ENCODE results near the gene FUZ.

The FUZ gene

DNA sequence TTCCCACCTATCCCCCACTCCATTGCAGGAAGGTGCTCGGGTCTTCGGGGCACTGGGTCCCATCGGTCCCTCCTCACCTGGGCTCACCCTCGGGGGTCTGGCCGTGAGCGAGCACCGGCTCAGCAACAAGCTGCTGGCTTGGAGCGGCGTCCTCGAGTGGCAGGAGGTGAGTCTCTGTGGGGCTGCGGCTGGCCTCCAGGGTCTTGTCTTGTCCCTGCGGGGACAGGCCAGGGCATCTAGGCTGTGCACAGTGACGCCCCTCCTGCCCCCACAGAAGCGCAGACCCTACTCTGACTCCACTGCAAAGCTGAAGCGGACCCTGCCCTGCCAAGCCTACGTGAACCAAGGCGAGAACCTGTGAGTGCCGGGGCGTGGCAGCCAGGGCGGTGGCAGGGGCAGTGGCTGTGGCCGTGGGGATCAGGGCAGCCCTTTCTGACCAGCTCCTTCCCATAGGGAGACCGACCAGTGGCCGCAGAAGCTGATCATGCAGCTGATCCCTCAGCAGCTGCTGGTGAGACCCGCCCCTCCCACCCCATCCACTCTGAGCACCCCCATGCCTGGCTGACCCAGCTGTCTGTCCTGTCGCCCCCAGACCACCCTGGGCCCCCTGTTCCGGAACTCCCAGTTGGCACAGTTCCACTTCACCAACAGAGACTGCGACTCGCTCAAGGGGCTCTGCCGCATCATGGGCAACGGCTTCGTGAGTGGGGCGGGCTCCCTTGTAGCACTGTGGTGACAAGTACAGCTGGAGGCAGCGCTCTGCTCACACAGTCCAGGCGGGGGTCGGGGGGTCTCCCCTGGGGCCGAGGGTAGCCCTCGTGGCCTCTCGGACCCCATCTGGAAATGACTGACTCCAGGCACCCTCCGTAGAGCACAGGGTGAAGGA lies 41.5 kb upstream of the FUZ start:
- no peak overlapping the region for H3K27ac Mint-ChIP-seq
- H3K36me3 Mint-ChIP-seq: no peaks in the 10 kb centered on the region
- H3K27me3 Mint-ChIP-seq: no peaks in the 10 kb centered on the region
- H3K4me3 Mint-ChIP-seq: no peak overlapping the region
- peaks cover 21% of the 10 kb centered on the region for H3K4me1 Mint-ChIP-seq (ENCODE audit: low read depth)
- peaks cover 4% of the 10 kb centered on the region for H3K9me3 Mint-ChIP-seq (ENCODE audit: low read depth)

DNA sequence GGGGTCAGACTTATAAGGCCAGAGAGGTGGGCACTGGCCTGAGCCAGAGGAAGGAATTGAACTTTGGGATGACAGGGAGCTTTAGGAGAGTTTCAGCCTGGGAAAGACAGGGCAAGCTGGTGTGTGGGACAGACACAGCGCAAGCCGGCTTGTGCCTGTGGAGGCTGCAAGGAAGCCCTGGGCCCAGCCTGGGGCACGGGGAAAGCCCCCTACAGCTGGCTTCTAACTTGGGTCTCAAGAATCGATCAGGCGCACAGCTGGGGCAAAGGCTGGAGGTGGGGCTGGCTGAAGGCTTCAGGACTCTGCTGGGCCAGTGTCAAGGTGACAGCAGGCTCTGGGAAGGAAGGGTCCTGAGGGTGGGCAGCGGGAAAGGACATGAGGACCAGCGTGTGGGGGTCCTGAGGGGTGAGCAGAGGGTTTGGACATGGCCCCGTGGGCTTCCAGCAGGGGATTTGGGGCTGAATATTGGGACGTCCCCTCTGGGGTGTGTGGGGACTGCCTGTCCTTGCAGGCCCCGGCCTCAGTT lies 40.8 kb upstream of the FUZ start:
- no peaks in the 10 kb centered on the region for H3K27me3 Mint-ChIP-seq
- no peaks in the 10 kb centered on the region for H3K36me3 Mint-ChIP-seq
- H3K4me3 Mint-ChIP-seq: no peak overlapping the region
- peak overlapping the region; percentile 50 for H3K27ac Mint-ChIP-seq
- H3K9me3 Mint-ChIP-seq (ENCODE audit: low read depth): peaks cover 6% of the 10 kb centered on the region
- peaks cover 25% of the 10 kb centered on the region for H3K4me1 Mint-ChIP-seq (ENCODE audit: low read depth)

DNA sequence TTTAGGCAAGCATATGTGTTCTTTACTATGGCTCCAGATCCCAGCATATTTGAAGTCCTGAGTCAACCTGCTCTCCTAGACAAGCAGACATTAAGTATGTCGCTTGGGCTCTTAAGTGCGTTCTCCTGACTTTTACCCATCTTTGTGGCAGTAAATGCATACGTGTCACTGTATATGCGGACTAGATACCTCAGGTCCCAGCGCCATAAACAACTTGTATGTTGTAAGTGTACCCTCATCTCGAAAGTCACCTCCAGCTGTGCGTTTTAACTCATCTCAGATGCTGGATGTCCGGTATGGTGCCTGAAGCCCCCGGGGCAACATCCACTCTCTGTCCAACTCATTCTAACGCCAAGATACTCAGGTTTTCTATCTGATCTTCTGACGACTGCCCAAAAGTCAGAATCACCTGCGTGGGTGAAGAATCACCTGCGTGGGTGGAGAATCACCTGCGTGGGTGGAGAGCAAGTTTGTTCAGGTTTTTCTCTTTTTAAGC lies 39.6 kb upstream of the FUZ start:
- H3K9me3 Mint-ChIP-seq (ENCODE audit: low read depth): peaks cover 6% of the 10 kb centered on the region
- H3K27ac Mint-ChIP-seq: peak overlapping the region; percentile 81
- no peaks in the 10 kb centered on the region for H3K27me3 Mint-ChIP-seq
- no peaks in the 10 kb centered on the region for H3K36me3 Mint-ChIP-seq
- peaks cover 35% of the 10 kb centered on the region for H3K4me1 Mint-ChIP-seq (ENCODE audit: low read depth)
- peak overlapping the region; percentile 89 for H3K4me3 Mint-ChIP-seq

DNA sequence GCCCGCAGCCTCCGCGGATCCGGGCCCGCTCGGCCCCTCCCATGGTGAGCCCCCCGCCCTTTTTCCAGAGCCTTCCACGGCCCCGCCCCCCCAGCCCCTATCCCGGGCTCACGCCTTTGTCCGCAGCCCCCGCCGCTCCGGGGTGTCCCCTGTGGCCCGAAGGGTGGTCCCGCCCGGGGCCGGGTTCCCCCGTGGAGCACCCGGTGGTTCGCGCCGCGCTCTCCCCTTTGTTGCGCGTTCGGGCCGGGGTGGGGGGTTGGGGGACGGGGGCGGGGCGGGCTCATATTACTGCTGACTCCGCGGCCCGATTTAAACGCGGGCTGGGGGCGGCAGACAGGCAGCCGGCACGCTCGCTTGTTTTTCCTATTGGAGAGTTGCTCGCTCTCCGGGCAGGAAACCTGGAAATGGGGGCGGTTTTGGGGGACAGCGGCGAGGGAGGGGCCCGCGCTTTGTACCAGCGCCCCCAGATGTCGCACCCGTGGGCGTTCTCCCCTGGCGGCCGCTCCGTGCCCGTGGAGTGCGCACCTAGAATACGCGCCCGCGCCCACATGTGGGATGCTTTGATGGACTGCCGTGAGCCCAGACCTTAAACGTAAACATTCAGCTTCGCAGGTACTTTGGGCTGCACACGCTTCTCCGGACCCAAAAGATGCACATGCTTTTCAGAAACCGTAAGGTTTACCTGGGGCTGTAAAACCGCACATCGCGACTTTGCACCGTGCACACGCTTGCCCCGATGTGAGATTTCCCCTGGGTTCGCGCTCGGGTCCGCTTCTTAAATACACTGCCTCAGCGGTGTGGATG lies 38.6 kb upstream of the FUZ start:
- Mint-ChIP-seq H3K27ac (peak overlapping the region; percentile 81), H3K4me1 (ENCODE audit: low read depth) (peaks cover 35% of the 10 kb centered on the region), H3K4me3 (peak overlapping the region; percentile 89), H3K27me3 (no peaks in the 10 kb centered on the region), H3K36me3 (no peaks in the 10 kb centered on the region), H3K9me3 (ENCODE audit: low read depth) (peaks cover 6% of the 10 kb centered on the region)

DNA sequence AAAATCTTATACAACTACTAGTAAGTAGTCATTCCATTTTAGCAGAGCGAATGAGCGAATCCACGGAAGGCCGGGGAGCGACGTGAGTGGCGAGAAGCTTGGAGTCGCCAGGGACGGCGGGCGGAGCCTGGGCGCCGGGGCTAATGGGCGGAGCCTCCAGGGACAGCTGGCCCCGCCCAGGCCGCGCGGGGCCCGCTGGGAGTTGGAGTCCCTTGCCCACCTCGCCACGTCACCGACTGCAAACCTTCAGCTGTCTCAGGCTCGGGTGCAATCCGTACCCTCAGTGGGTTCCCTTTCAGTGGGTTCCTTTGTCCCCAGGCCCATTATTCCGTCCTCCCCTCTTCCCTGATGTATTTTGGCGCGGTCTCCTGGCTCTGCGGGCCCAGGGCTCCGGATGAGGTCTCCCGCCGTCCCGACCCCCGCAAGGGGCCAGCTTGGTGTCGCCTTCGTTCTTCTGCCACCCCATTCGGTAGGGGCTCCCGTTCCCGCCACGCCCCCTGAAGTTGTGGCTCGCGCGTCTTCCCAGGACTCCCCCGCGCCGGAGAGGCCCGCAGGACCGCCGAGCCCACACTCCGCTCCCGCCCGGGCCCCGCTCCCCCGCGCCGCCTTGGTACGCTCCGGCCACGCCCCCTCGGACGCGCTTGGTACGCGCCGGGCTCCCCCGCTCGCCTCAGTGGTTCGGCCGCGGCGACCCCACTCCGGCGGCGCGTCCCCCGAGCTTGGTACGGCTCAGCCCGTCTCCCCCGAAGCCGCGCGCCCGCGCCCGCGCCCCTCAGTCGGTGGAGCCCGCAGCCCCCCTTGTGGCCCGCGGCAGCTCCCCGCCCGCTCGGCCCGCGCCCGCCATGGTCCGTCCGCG lies 37.6 kb upstream of the FUZ start, which contains the start of gene PTOV1:
PTOV1 (plus strand) TSS at position 673 of the 856 bp plus-strand sequence.
- H3K27me3 Mint-ChIP-seq: no peaks in the 10 kb centered on the region
- H3K9me3 Mint-ChIP-seq (ENCODE audit: low read depth): peaks cover 6% of the 10 kb centered on the region
- peaks cover 35% of the 10 kb centered on the region for H3K4me1 Mint-ChIP-seq (ENCODE audit: low read depth)
- peak within 1 kb of the TSS; percentile 92 for H3K27ac Mint-ChIP-seq
- H3K4me3 Mint-ChIP-seq: peak within 1 kb of the TSS; percentile 89
- H3K36me3 Mint-ChIP-seq: no peaks in the 10 kb centered on the region

- Mint-ChIP-seq H3K4me3 (peak overlapping the region; percentile 89), H3K36me3 (no peaks in the 10 kb centered on the region)
Observed at GRCh38 chr19:49850221-49850486, 37.1 kb upstream of the FUZ start.

GRCh38 chr19:49849433-49850220 lies 36.5 kb upstream of the FUZ start:
- peaks cover 6% of the 10 kb centered on the region for H3K9me3 Mint-ChIP-seq (ENCODE audit: low read depth)
- H3K27me3 Mint-ChIP-seq: no peaks in the 10 kb centered on the region
- no peaks in the 10 kb centered on the region for H3K36me3 Mint-ChIP-seq
- peaks cover 35% of the 10 kb centered on the region for H3K4me1 Mint-ChIP-seq (ENCODE audit: low read depth)
- H3K27ac Mint-ChIP-seq: peak overlapping the region; percentile 24
- peak overlapping the region; percentile 89 for H3K4me3 Mint-ChIP-seq

More at GRCh38 chr19:49850221-49850486, 37.1 kb upstream of the FUZ start:
- Mint-ChIP-seq H3K4me1 (ENCODE audit: low read depth) (peaks cover 35% of the 10 kb centered on the region), H3K27me3 (no peaks in the 10 kb centered on the region), H3K27ac (no peak overlapping the region), H3K9me3 (ENCODE audit: low read depth) (peaks cover 6% of the 10 kb centered on the region)

DNA sequence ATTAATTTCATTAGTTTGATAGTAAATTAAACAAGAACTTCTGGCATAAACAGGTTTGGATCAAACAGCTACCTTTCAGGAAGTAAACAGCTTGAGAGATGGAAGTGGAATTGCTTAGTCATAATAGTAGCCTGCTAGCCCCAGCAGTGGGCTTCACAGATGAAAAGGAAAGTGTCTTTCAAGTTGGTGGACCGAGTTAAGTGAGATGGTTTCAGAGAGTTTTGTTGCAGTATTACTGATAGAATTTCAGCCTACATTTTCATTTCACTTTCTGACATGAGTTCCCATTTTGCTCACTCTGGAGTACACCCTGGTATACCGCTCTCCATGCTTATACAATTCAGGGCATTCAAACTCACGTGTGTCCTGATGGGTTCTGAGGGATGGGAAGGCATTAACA lies 35.8 kb upstream of the FUZ start:
- Mint-ChIP-seq H3K36me3 (no peaks in the 10 kb centered on the region), H3K27me3 (no peaks in the 10 kb centered on the region), H3K4me3 (peak overlapping the region; percentile 57), H3K4me1 (ENCODE audit: low read depth) (peaks cover 35% of the 10 kb centered on the region), H3K9me3 (ENCODE audit: low read depth) (peaks cover 6% of the 10 kb centered on the region), H3K27ac (peak overlapping the region; percentile 24)

GRCh38 chr19:49847731-49848696 lies 34.9 kb upstream of the FUZ start:
- Mint-ChIP-seq H3K9me3 (ENCODE audit: low read depth) (peaks cover 6% of the 10 kb centered on the region), H3K4me3 (peak overlapping the region; percentile 38), H3K36me3 (no peaks in the 10 kb centered on the region), H3K4me1 (ENCODE audit: low read depth) (peaks cover 31% of the 10 kb centered on the region), H3K27me3 (no peaks in the 10 kb centered on the region), H3K27ac (no peak overlapping the region)

GRCh38 chr19:49846408-49846807 lies 33.3 kb upstream of the FUZ start:
- H3K27ac Mint-ChIP-seq: no peak overlapping the region
- no peaks in the 10 kb centered on the region for H3K36me3 Mint-ChIP-seq
- peaks cover 6% of the 10 kb centered on the region for H3K9me3 Mint-ChIP-seq (ENCODE audit: low read depth)
- H3K4me3 Mint-ChIP-seq: no peak overlapping the region
- H3K4me1 Mint-ChIP-seq (ENCODE audit: low read depth): peaks cover 21% of the 10 kb centered on the region
- no peaks in the 10 kb centered on the region for H3K27me3 Mint-ChIP-seq

DNA sequence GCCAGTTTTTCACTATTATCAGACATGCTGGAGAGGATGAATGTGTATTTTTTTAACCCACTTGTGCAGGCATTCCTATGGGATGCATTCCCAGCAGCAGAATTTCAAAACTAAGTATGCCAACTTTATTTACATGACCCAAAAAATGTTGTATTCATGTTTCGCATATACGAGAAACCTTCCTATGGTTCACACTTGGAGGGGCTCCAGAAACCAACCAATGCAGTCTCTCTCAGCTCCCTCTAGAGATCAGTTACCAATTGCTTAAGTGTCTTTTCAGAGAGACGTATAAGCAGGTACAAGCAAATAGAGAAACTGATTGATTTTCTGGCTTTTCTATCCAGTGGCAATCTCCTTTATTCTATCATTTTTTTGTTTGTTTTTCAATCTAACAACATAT lies 32.3 kb upstream of the FUZ start:
- Mint-ChIP-seq H3K27ac (no peak overlapping the region), H3K4me3 (no peak overlapping the region), H3K27me3 (no peaks in the 10 kb centered on the region), H3K4me1 (ENCODE audit: low read depth) (peaks cover 21% of the 10 kb centered on the region), H3K9me3 (ENCODE audit: low read depth) (peaks cover 6% of the 10 kb centered on the region), H3K36me3 (no peaks in the 10 kb centered on the region)

DNA sequence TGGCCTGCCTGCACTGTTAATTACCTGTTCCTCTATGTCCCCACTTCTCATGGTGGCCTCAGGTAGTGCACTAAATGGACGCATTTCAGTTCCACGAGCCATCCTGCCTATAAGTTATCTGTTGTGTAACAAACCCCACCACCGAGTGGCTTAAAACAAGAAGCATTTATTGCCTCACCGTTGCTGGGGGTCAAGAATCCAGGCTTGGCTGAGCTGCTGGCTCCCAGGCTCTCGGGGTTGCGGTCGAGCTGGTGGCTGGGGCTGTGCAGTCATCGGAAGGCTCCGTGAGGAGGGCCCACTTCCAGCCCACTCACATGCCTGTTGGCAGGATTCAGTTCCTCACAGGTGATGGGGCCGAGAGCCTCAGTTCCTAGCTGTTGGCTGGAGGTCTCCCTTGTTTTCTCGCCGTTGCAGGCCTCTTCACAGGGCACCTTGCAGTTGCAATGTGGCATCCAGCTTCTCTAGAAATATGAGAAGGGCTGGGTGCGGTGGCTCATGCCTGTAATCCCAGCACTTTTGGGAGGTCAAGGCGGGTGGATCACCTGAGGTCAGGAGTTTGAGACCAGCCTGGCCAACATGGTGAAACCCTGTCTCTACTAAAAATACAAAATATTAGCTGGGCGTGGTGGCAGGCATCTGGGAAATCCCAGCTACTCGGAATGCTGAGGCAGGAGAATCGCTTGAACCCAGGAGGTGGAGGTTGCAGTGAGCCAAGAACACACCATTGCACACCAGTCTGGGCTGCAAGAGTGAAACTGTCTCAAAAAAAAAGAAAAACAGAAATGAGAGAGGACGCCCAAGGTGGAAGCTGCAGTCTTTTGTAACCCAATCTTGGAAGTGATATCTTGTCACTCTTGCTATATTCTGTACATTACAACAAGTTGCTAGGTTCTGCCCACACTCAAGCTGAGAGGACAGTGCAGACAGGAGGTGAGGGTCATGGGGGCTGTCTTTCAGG lies 31.3 kb upstream of the FUZ start:
- no peak overlapping the region for H3K4me3 Mint-ChIP-seq
- peaks cover 14% of the 10 kb centered on the region for H3K4me1 Mint-ChIP-seq (ENCODE audit: low read depth)
- no peak overlapping the region for H3K27ac Mint-ChIP-seq

More for the DNA sequence above, 31.3 kb upstream of the FUZ start:
- H3K36me3 Mint-ChIP-seq: peaks cover 2% of the 10 kb centered on the region
- peaks cover 3% of the 10 kb centered on the region for H3K9me3 Mint-ChIP-seq (ENCODE audit: low read depth)
- H3K27me3 Mint-ChIP-seq: no peaks in the 10 kb centered on the region
